ENCODE measurements around the gene RPN2. TPM values are rescaled to one million over a fixed set of nuclear protein-coding genes. Genes with fewer than 3 reads are reported as not detected.

RPN2 gene
- total and polyA plus RNA-seq, 5 donors, result 72.1 to 119 (median 110) TPM

DNA sequence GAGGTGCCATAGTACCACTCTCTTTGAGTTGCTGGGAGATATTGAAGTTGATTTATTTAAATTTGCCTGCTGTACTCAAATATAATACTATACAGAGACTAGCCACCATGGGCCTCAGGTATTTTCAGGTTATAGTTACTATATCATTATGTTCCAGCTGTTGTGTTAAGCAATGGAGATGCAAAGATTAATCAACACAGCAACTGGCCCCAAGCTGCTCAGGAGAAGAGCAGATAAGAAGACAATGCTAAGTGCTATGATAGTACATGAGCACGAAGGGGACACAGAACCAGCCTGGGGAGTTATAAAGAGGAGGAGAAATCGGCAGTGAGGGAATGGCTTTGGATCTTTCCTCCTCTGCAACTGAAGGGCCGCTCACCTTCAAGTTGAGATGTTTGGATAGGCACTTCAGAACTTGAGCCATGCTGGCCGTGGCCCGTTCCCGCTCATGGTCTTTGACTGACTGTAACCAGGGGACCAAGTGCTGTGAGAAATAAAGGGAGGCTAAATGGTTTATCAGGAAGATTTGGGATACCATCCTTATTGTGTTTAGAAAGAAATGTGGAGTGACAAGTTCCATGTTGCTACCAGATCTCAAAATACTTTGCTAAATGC, 24.3 kb upstream of the RPN2 start:
- intact Hi-C loops (cut with DNase I), result no loop called here
- H3K9me3 ChIP-seq (ENCODE audit: control insufficient read depth, low read length), result no peaks in the 10 kb centered on the region
- DNase-seq, result no peak
- H3K27me3 ChIP-seq (ENCODE audit: control insufficient read depth, insufficient read depth), result no peaks in the 10 kb centered on the region
- no peak overlapping the region for H3K4me3 ChIP-seq (ENCODE audit: low read length)
- no peak overlapping the region for H3K27ac ChIP-seq (ENCODE audit: low read length)
- ATAC-seq, result no peak
- no peaks in the 10 kb centered on the region for H3K4me1 ChIP-seq (ENCODE audit: control insufficient read depth, insufficient read depth, low read length)
- WGBS, result 88% methylated on average over 6 of the region's 6 CpGs

DNA sequence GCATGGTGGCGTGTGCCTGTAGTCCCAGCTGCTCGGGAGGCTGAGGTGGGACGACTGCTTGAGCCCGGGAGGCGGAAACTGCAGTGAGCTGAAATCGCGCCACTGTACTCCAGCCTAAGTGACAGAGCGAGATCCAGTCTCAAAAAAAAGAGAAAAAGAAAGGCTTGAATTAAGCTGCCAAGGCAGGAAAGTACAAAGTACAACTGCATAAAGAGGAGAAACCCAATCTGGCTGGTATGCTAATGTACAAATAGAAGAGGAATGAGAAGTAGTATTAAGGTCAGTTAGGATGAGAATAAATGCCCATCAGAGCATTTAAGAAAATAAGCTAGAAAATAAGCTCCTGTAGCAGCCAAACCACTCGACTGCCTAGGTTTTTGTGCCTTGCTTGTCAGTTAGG, 23.1 kb upstream of the RPN2 start:
- Histone ChIP-seq H3K4me3 (ENCODE audit: low read length) (no peak overlapping the region), H3K9me3 (ENCODE audit: control insufficient read depth, low read length) (no peaks in the 10 kb centered on the region), H3K4me1 (ENCODE audit: control insufficient read depth, insufficient read depth, low read length) (no peaks in the 10 kb centered on the region), H3K27me3 (ENCODE audit: control insufficient read depth, insufficient read depth) (no peaks in the 10 kb centered on the region), H3K27ac (ENCODE audit: low read length) (no peak overlapping the region)
- 92% methylated on average over 9 of the region's 9 CpGs for WGBS
- intact Hi-C loops (cut with DNase I), result no loop called here
- DNase-seq (no peak), ATAC-seq (no peak)

DNA sequence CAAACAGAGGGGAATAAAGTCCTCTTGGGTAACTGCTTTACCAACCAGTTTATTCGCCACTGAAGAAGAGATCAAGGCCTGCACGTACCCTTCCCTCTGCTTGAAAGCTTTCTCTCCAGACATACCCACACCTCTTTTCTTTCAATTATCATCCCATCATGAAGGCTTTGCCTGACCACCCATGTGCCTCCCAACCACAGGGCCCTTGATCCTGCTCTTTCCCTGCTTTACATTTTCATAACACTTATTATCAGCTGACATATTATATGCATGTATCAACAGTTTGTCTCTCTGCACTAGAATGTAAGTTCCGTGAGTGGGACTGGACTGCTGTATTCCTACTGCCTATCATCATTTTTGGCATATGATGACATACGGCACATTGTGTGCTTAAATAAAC, 20.9 kb upstream of the RPN2 start:
- Histone ChIP-seq H3K4me1 (ENCODE audit: control insufficient read depth, insufficient read depth, low read length) (no peaks in the 10 kb centered on the region), H3K27ac (ENCODE audit: low read length) (no peak overlapping the region), H3K4me3 (ENCODE audit: low read length) (no peak overlapping the region), H3K9me3 (ENCODE audit: control insufficient read depth, low read length) (no peaks in the 10 kb centered on the region), H3K27me3 (ENCODE audit: control insufficient read depth, insufficient read depth) (no peaks in the 10 kb centered on the region)
- intact Hi-C loops (cut with DNase I), result no loop called here
- no peak for DNase-seq
- no peak for ATAC-seq
- 96% methylated on average over 4 of the region's 4 CpGs for WGBS

DNA sequence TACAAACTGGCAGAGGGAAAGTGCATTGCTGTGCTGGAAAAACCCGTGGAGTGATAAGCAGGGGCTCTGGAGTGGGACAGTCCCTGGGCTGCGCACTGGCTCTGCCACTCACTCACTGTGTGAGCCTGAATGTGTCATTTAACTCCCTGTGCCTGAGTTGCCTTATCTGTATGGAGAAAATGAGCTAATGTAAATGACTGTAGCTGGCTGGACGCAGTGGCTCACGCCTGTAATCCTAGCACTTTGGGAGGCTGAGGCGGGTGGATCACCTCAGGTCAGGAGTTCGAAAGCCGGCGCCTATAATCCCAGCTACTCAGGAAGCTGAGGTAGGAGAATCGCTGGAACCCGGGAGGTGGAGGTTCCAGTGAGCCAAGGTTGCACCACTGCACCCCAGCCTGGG, 18.4 kb upstream of the RPN2 start:
- DNase-seq, result no peak
- ATAC-seq, result peak; percentile 73 to 87
- intact Hi-C loops (cut with DNase I), result no loop called here
- 50% methylated on average over 10 of the region's 10 CpGs for WGBS
- Histone ChIP-seq H3K4me3 (ENCODE audit: low read length) (no peak overlapping the region), H3K27ac (ENCODE audit: low read length) (no peak overlapping the region), H3K4me1 (ENCODE audit: control insufficient read depth, insufficient read depth, low read length) (no peaks in the 10 kb centered on the region), H3K27me3 (ENCODE audit: control insufficient read depth, insufficient read depth) (no peaks in the 10 kb centered on the region), H3K9me3 (ENCODE audit: control insufficient read depth, low read length) (no peaks in the 10 kb centered on the region)

DNA sequence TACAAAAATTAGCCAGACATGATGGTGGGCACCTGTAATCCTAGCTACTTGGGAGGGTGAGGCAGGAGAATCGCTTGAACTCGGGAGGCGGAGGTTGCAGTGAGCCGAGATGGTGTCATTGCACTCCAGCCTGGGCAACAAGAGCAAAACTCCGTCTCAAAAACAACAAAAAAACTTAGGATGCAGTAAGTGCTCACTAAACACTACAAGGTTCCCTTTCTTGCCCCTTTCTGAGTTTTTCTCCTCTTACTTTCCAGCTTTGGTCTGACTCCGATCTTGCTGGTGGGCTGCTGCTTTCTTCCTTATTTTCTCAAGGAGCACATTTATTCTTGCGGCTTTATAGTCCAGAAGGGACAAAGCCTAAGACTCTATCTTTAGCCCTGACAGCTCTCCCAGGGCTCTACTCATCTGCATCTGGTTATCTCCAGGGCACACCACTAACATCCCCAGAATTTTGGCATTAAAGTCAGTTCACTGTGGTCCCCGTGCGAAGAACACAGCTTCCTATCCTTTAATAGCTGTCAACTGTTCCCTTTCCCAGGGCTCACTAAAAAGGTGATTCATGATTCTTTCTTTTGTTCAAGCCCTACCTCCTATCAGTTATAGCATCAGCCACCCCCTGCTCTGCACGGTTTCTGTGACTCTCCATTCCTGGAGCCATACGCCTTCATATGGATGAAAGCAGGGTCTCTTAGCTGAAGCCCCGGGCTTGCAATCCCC, 17.1 kb upstream of the RPN2 start:
- Histone ChIP-seq H3K4me1 (ENCODE audit: control insufficient read depth, insufficient read depth, low read length) (no peaks in the 10 kb centered on the region), H3K27ac (ENCODE audit: low read length) (no peak overlapping the region), H3K9me3 (ENCODE audit: control insufficient read depth, low read length) (no peaks in the 10 kb centered on the region), H3K27me3 (ENCODE audit: control insufficient read depth, insufficient read depth) (no peaks in the 10 kb centered on the region), H3K4me3 (ENCODE audit: low read length) (no peak overlapping the region)
- DNase-seq (no peak), ATAC-seq (no peak)
- intact Hi-C loops (cut with DNase I), result no loop called here
- 74% methylated on average over 12 of the region's 12 CpGs for WGBS

DNA sequence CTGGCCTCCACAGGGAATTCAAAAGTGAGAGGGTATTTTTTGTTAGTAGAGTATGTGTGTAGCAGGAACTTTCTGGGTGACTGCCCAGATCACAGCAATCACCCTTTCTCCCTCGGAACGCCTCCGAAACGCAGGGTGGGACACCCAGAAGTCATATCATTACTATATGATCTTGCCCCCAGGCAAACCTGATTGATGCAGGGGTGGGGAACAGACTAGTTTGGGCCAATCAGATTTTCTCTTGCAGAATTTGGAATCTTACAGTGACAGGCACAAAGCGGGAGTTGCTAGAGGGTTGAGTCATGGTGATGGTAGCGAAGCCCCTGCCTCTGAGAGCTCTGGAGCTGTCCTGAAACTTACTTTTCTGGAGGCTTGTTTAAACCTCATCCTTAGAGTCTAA, 16.5 kb upstream of the RPN2 start:
- Histone ChIP-seq H3K4me1 (ENCODE audit: control insufficient read depth, insufficient read depth, low read length) (no peaks in the 10 kb centered on the region), H3K4me3 (ENCODE audit: low read length) (no peak overlapping the region), H3K27me3 (ENCODE audit: control insufficient read depth, insufficient read depth) (no peaks in the 10 kb centered on the region), H3K27ac (ENCODE audit: low read length) (no peak overlapping the region), H3K9me3 (ENCODE audit: control insufficient read depth, low read length) (no peaks in the 10 kb centered on the region)
- intact Hi-C loops (cut with DNase I), result no loop called here
- no peak for ATAC-seq
- WGBS, result 58% methylated on average over 6 of the region's 6 CpGs
- DNase-seq, result no peak

DNA sequence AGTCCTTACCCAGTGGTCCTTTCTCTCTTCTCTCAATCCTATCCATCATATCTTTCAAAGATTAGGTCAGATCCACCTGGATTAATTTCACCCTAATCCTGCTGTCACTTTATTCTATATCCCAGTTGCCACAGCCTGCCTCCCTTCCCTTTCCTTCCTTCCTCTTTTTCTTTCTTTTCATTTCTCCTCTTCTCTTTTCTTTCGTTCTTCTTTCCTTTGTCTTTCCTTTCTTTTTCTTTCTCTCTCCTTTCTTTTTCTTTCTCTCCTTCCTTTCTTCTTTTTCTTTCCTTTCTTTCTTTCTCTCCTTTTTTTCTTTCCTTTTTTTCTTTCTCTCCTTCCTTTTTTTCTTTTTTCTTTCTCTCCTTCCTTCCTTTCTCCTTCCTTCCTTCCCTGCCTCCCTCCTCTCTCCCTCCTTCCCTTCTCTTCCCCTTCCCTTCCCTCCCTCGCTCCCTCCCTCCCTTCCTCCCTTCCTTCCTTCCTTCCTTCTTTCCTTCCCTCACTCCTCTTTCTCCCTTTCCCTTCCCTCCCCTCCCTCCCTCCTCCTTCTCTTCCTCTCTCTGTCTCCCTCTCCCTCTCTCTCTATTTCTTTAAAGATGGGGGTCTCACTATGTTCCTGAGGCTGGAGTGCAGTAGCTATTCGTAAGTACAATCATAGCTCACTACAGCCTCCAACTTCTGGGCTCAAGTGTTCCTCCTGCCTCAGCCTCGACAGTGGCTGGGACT, 15.1 kb upstream of the RPN2 start:
- Histone ChIP-seq H3K4me3 (ENCODE audit: low read length) (no peak overlapping the region), H3K9me3 (ENCODE audit: control insufficient read depth, low read length) (no peaks in the 10 kb centered on the region), H3K27me3 (ENCODE audit: control insufficient read depth, insufficient read depth) (no peaks in the 10 kb centered on the region), H3K27ac (ENCODE audit: low read length) (no peak overlapping the region), H3K4me1 (ENCODE audit: control insufficient read depth, insufficient read depth, low read length) (no peaks in the 10 kb centered on the region)
- 86% methylated on average over 4 of the region's 4 CpGs for WGBS
- ATAC-seq (no peak), DNase-seq (no peak)
- intact Hi-C loops (cut with DNase I), result no loop called here

DNA sequence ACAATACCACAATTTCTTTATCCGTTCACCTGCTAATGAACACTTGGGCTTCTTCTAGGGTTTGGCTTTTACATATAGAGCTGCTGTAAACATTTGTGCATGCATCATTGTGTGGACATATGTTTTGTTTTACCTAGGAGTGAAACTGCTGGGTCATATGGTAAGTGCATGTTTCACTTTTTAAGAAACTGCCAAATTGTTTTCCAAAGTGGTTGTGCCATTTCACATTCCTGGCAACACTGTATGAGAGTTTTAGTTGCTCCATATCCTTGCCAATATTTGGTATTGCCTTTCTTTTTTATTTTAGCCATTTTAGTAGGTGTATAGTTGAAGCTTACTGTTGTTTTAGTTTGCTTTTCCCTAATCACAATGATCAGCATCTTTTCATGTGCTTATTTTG, 14.1 kb upstream of the RPN2 start:
- H3K27me3 ChIP-seq (ENCODE audit: control insufficient read depth, insufficient read depth), result no peaks in the 10 kb centered on the region
- H3K4me1 ChIP-seq (ENCODE audit: control insufficient read depth, insufficient read depth, low read length), result no peaks in the 10 kb centered on the region
- WGBS, result 99% methylated on average over 1 of the region's 1 CpG
- H3K27ac ChIP-seq (ENCODE audit: low read length), result no peak overlapping the region
- no peaks in the 10 kb centered on the region for H3K9me3 ChIP-seq (ENCODE audit: control insufficient read depth, low read length)
- ATAC-seq (no peak), DNase-seq (no peak)
- H3K4me3 ChIP-seq (ENCODE audit: low read length), result no peak overlapping the region
- intact Hi-C loops (cut with DNase I), result no loop called here

DNA sequence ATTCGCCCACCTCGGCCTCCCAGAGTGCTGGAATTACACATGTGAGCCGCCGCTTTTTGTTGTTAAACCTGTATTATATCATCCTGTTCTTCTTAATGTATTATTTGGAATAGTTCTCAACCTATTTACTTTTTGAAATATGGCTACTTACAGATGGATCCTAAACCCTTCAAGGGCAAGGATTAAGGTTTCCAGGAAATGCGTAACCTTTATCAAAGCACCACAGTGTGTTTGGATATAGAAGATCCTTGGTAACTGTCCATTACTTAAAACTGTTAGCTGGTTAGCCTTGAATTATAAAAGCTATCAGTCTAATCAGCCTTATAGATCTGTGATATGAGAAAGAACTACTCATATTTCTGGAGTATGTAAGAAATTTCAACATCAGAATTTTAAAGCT, 12.3 kb upstream of the RPN2 start:
- no peak for ATAC-seq

DNA sequence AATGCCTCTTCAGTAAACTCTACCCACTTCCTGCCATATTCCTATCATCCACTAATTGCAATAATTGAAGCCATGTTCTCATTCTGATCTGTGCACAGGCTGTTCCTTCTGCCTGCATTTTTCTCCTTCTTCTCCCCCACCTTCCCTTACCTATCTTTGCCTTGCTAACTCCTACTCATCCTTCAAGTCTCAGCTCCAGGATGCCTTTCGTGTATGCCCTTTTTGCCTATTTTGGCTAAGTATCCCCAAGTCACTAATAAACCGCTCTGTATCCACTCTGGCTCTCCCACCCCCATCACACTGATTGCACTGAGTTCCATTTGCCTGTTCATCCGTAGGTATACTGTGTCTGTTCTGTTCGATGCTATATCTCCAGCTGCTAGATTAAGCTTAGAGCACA, 6.3 kb upstream of the RPN2 start:
- Histone ChIP-seq H3K9me3 (ENCODE audit: control insufficient read depth, low read length) (no peaks in the 10 kb centered on the region), H3K27ac (ENCODE audit: low read length) (no peak overlapping the region), H3K4me3 (ENCODE audit: low read length) (no peak overlapping the region), H3K27me3 (ENCODE audit: control insufficient read depth, insufficient read depth) (no peaks in the 10 kb centered on the region), H3K4me1 (ENCODE audit: control insufficient read depth, insufficient read depth, low read length) (no peaks in the 10 kb centered on the region)
- DNase-seq, result no peak
- WGBS, result 94% methylated on average over 4 of the region's 4 CpGs
- intact Hi-C loops (cut with DNase I), result no loop called here
- ATAC-seq, result no peak

More for the DNA sequence above, 12.3 kb upstream of the RPN2 start:
- Histone ChIP-seq H3K27ac (ENCODE audit: low read length) (no peak overlapping the region), H3K4me3 (ENCODE audit: low read length) (no peak overlapping the region), H3K4me1 (ENCODE audit: control insufficient read depth, insufficient read depth, low read length) (no peaks in the 10 kb centered on the region), H3K27me3 (ENCODE audit: control insufficient read depth, insufficient read depth) (no peaks in the 10 kb centered on the region), H3K9me3 (ENCODE audit: control insufficient read depth, low read length) (no peaks in the 10 kb centered on the region)
- intact Hi-C loops (cut with DNase I), result no loop called here
- 96% methylated on average over 5 of the region's 5 CpGs for WGBS
- DNase-seq, result no peak

DNA sequence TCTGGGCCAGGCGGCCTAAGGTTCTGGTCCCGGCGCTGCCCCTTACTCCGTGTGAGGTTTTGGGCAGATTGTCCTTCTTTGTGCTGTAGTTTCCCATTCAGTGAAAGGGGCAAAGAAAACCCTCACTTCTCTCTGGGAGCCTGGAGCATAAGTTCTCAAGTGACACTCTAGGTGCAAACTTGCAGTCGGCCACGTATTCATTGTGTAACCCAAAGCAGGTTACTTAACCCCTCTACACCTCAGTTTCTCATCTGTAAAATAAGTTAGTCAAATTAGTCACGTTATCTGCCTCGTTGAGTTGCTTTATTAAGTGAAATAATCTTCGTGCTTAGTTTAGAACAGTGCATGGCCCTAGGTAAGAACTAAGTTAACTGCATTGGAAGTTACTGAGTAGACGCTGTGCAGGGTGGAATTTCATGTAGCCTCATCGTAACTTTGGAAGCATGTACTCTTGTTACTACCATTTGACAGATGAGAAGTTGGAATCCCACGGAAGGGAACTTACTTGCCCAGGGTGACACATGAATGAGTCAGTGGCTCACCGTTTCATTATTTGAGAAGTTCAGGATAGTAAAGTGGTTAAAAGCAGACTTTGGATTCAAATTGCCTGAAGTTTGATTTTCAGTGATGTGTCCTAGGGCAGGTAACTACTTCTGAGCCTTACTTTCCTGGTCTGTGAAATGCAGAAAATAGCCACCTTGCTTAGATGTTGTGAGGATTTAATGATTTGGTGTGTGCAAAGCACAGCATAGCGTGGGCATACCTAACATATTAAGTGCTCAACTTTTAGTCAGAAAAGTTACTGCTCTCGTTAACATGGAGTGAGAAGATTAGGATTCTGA, 774 bp downstream of the RPN2 start:
- Histone ChIP-seq H3K4me3 (ENCODE audit: low read length) (peak overlapping the region; percentile 89), H3K4me1 (ENCODE audit: control insufficient read depth, insufficient read depth, low read length) (peaks cover 8% of the 10 kb centered on the region), H3K9me3 (ENCODE audit: control insufficient read depth, low read length) (no peaks in the 10 kb centered on the region), H3K27ac (ENCODE audit: low read length) (peak overlapping the region; percentile 98), H3K27me3 (ENCODE audit: control insufficient read depth, insufficient read depth) (no peaks in the 10 kb centered on the region)
- ATAC-seq, result no peak
- 9% methylated on average over 15 of the region's 15 CpGs for WGBS
- DNase-seq, result no peak
- intact Hi-C loops (cut with DNase I), result no loop called here

Measured in right cardiac atrium (tissue), 5 donors.